GM19395 (cell line): Measurements from ENCODE around the gene TRIM42.

ENCODE experiments used
- ATAC-seq: cut with Tn5 transposase; IDR thresholded peaks from one replicate; pipeline ENCODE4 v1.9.1; 2021; ENCODE audit warnings: mild to moderate bottlenecking, moderate library complexity; ENCODE audit not compliant: unreplicated experiment

The TRIM42 gene

GRCh38 chr3:140677764-140678163, at the start of gene TRIM42:
TRIM42 (plus strand) TSS chr3:140678064; CDS start chr3:140678230, 166 bp downstream.
- ATAC-seq = no peak

- ATAC-seq = no peak
Measured at GRCh38 chr3:140628606-140629005, 49.3 kb upstream of the TRIM42 start.

- no peak for ATAC-seq
Measured at GRCh38 chr3:140629357-140630137, 48.3 kb upstream of the TRIM42 start.

GRCh38 chr3:140630366-140630765, 47.5 kb upstream of the TRIM42 start:
- ATAC-seq = no peak

GRCh38 chr3:140630866-140631265, 47.0 kb upstream of the TRIM42 start:
- no peak for ATAC-seq

- ATAC-seq = no peak
Measured at GRCh38 chr3:140635276-140635675, 42.6 kb upstream of the TRIM42 start.

- no peak for ATAC-seq
Measured at GRCh38 chr3:140636406-140637138, 41.3 kb upstream of the TRIM42 start.

- ATAC-seq = no peak
Measured at GRCh38 chr3:140651287-140651686, 26.6 kb upstream of the TRIM42 start.

- no peak for ATAC-seq
Measured at GRCh38 chr3:140655678-140656077, 22.2 kb upstream of the TRIM42 start.

GRCh38 chr3:140664111-140664510, 13.8 kb upstream of the TRIM42 start:
- no peak for ATAC-seq

- ATAC-seq = no peak
Measured at GRCh38 chr3:140682586-140682985, 4.7 kb downstream of the TRIM42 start.

GRCh38 chr3:140686128-140686527, 8.3 kb downstream of the TRIM42 start:
- no peak for ATAC-seq

GRCh38 chr3:140686948-140687347, 9.1 kb downstream of the TRIM42 start:
- no peak for ATAC-seq

GRCh38 chr3:140695361-140696061, 17.6 kb downstream of the TRIM42 start:
- ATAC-seq = no peak

- no peak for ATAC-seq
Measured at GRCh38 chr3:140699516-140700231, 21.8 kb downstream of the TRIM42 start.

- no peak for ATAC-seq
Measured at GRCh38 chr3:140702281-140702680, 24.4 kb downstream of the TRIM42 start.

GRCh38 chr3:140703496-140703895, 25.6 kb downstream of the TRIM42 start:
- ATAC-seq = no peak

- no peak for ATAC-seq
Measured at GRCh38 chr3:140704733-140705132, 26.9 kb downstream of the TRIM42 start.

GRCh38 chr3:140705954-140706353, 28.1 kb downstream of the TRIM42 start:
- ATAC-seq = no peak

- ATAC-seq = no peak
Measured at GRCh38 chr3:140706360-140706759, 28.5 kb downstream of the TRIM42 start.

- ATAC-seq = no peak
Measured at GRCh38 chr3:140708815-140709214, 31.0 kb downstream of the TRIM42 start.
